DND-41 (cell line): ENCODE data around the gene CBX1.

Source experiments
- EZH2 ChIP-seq: IDR thresholded peaks from 3 replicates; pipeline ENCODE4 v1.6.1; 2012; ENCODE audit warnings: borderline replicate concordance, low read depth, mild to moderate bottlenecking, moderate library complexity, low read length, inconsistent platforms; ENCODE audit not compliant: severe bottlenecking
- TF ChIP-seq, protein P1 (sequence below): IDR thresholded peaks from 2 replicates; pipeline ENCODE4 v1.5.1; 2012; ENCODE audit warnings: borderline replicate concordance, low read length, moderate library complexity, mild to moderate bottlenecking; ENCODE audit not compliant: poor library complexity, severe bottlenecking; ENCODE audit errors: extremely low read depth

DNA sequence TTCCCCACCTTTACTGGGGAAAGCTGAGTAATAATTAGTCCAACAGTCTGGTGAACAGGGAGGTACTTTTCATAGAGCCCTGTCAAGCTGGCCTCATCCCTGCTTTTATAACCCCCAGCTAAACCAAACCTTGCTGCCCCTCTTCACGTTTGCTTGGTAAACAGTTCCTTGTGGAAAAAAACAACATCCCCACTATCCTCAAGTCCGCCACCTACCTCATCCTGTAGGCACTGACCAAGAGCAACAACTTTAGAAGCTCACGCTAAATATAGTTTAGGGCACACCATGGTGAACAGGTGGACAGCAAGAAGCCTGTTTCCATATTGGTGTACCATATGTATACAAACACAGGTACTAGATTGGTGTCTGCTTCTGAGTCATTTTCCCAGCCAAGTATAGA lies 36.6 kb downstream of the CBX1 start:
- TF ChIP-seq, protein P1, sequence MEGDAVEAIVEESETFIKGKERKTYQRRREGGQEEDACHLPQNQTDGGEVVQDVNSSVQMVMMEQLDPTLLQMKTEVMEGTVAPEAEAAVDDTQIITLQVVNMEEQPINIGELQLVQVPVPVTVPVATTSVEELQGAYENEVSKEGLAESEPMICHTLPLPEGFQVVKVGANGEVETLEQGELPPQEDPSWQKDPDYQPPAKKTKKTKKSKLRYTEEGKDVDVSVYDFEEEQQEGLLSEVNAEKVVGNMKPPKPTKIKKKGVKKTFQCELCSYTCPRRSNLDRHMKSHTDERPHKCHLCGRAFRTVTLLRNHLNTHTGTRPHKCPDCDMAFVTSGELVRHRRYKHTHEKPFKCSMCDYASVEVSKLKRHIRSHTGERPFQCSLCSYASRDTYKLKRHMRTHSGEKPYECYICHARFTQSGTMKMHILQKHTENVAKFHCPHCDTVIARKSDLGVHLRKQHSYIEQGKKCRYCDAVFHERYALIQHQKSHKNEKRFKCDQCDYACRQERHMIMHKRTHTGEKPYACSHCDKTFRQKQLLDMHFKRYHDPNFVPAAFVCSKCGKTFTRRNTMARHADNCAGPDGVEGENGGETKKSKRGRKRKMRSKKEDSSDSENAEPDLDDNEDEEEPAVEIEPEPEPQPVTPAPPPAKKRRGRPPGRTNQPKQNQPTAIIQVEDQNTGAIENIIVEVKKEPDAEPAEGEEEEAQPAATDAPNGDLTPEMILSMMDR: no peak
- TF ChIP-seq EZH2: no peak
